HCT116 (cell line): ENCODE measurements around the gene KNDC1.

Experiments
- CEBPB ChIP-seq: IDR thresholded peaks from 2 replicates; pipeline ENCODE4 v1.6.1; 2012; ENCODE audit warnings: low read depth
- EZH2 ChIP-seq: fragments of 200-600 bp; sonication (generic); IDR thresholded peaks from 2 replicates; pipeline ENCODE4 v1.6.1; 2017; ENCODE audit warnings: antibody characterized with exemption, mixed run types
- POLR2A ChIP-seq: IDR thresholded peaks from 2 replicates; pipeline ENCODE4 v1.7.0; 2011; ENCODE audit warnings: borderline replicate concordance; ENCODE audit not compliant: insufficient read depth, insufficient read length; ENCODE audit errors: extremely low read depth
- POLR2AphosphoS5 ChIP-seq: IDR thresholded peaks from 2 replicates; pipeline ENCODE4 v1.6.1; 2011; ENCODE audit warnings: mild to moderate bottlenecking, low read depth, low read length, moderate library complexity
- YY1 ChIP-seq: IDR thresholded peaks from 2 replicates; pipeline ENCODE4 v1.6.1; 2011; ENCODE audit warnings: low read length, low read depth, moderate library complexity, mild to moderate bottlenecking; ENCODE audit not compliant: insufficient replicate concordance; ENCODE audit errors: extremely low read depth
- TF ChIP-seq, protein P1 (sequence below): IDR thresholded peaks from 2 replicates; pipeline ENCODE4 v1.6.1; 2012; ENCODE audit warnings: low read depth
- TF ChIP-seq, protein P2 (sequence below), 3 experiments: fragments of 200-600 bp in 1 of 3; sonication (generic) in 1 of 3; IDR thresholded peaks in 2 of 3; conservative IDR thresholded peaks in 1 of 3; 2 replicates each; pipeline ENCODE4 v1.5.1; 2012 to 2017; ENCODE audit warnings: low read depth in 2 of 3, low read length in 2 of 3, antibody characterized with exemption in 1 of 3, borderline replicate concordance in 1 of 3, control low read depth in 1 of 3, mild to moderate bottlenecking in 1 of 3, mixed read lengths in 1 of 3, mixed run types in 1 of 3, moderate library complexity in 1 of 3; ENCODE audit not compliant: insufficient read depth in 1 of 3

DNA sequence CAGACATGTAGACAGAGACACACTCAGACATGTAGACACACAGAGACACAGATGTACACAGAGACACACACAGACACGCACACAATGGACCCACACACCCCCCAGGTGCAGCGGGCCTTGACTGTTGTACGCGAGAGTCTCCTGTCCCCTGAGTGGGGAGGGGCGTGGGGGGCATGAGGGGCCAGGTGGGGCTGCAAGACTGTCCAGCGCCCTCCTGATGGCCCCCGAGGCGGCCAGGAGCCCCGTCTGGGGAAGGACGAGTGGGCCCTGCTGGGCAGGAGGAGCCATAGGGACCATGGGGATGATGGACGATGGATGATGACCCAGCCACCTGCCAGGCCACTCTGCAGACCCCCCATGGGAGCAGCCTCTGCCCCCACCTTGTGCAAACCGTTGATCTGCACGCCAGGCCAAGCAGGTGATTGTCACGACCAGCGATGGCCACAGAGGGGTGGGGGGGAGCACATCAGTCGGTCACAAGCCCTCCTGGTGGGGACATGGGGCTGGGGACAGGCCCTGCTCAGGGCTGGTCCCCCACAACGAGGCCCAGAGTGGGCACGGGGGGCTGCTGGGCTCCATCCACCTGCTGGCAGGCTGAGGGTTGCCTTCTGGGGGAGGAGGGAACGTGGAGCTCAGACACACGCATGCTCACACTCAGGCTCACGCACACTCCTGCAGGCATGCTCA is 89.2 kb downstream of the KNDC1 start:
- TF ChIP-seq, protein P1, sequence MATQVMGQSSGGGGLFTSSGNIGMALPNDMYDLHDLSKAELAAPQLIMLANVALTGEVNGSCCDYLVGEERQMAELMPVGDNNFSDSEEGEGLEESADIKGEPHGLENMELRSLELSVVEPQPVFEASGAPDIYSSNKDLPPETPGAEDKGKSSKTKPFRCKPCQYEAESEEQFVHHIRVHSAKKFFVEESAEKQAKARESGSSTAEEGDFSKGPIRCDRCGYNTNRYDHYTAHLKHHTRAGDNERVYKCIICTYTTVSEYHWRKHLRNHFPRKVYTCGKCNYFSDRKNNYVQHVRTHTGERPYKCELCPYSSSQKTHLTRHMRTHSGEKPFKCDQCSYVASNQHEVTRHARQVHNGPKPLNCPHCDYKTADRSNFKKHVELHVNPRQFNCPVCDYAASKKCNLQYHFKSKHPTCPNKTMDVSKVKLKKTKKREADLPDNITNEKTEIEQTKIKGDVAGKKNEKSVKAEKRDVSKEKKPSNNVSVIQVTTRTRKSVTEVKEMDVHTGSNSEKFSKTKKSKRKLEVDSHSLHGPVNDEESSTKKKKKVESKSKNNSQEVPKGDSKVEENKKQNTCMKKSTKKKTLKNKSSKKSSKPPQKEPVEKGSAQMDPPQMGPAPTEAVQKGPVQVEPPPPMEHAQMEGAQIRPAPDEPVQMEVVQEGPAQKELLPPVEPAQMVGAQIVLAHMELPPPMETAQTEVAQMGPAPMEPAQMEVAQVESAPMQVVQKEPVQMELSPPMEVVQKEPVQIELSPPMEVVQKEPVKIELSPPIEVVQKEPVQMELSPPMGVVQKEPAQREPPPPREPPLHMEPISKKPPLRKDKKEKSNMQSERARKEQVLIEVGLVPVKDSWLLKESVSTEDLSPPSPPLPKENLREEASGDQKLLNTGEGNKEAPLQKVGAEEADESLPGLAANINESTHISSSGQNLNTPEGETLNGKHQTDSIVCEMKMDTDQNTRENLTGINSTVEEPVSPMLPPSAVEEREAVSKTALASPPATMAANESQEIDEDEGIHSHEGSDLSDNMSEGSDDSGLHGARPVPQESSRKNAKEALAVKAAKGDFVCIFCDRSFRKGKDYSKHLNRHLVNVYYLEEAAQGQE: no peak
- TF ChIP-seq, protein P2, sequence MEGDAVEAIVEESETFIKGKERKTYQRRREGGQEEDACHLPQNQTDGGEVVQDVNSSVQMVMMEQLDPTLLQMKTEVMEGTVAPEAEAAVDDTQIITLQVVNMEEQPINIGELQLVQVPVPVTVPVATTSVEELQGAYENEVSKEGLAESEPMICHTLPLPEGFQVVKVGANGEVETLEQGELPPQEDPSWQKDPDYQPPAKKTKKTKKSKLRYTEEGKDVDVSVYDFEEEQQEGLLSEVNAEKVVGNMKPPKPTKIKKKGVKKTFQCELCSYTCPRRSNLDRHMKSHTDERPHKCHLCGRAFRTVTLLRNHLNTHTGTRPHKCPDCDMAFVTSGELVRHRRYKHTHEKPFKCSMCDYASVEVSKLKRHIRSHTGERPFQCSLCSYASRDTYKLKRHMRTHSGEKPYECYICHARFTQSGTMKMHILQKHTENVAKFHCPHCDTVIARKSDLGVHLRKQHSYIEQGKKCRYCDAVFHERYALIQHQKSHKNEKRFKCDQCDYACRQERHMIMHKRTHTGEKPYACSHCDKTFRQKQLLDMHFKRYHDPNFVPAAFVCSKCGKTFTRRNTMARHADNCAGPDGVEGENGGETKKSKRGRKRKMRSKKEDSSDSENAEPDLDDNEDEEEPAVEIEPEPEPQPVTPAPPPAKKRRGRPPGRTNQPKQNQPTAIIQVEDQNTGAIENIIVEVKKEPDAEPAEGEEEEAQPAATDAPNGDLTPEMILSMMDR (IDR thresholded peaks at IDR 0.05 in 2 of 3, conservative IDR thresholded peaks at IDR 0.05 in 1 of 3; ENCODE audit: borderline replicate concordance in 1 of 3, insufficient read depth in 1 of 3, low read depth in 2 of 3, low read length in 2 of 3): no peak
- TF ChIP-seq POLR2AphosphoS5 (no peak), YY1 (no peak), EZH2 (no peak), POLR2A (no peak), CEBPB (no peak)
